PC-9 (cell line): ENCODE data around the gene CRYGB.

Experiments used
- EZH2 ChIP-seq: fragments of 200-600 bp; sonication (generic); IDR thresholded peaks from 2 replicates; pipeline ENCODE4 v1.8.0; 2017; ENCODE audit warnings: antibody characterized with exemption, low read depth
- TF ChIP-seq, protein P1 (sequence below): fragments of 200-600 bp; sonication (generic); conservative IDR thresholded peaks from 2 replicates; pipeline ENCODE4 v1.6.1; 2017; ENCODE audit warnings: mixed run types, antibody characterized with exemption, mild to moderate bottlenecking, moderate library complexity

DNA sequence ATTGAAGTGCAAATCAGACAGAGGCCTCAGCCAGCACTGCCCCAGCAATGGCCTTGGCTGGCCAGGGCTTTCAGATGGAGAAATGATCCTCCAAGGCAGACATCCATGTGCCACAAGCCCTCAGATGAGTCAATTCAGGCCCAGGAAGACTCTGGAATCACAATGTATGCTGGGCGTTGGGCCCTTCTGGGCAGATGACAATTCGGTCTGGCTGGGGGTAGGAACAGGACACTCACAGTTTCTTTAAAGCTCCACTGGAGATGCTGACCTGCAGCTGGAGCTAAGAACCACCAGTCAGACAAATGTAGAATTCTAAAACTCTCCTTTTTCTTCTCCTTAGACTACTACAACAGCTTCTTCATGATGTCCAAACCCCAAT is 9.3 kb downstream of the CRYGB start:
- TF ChIP-seq, protein P1, sequence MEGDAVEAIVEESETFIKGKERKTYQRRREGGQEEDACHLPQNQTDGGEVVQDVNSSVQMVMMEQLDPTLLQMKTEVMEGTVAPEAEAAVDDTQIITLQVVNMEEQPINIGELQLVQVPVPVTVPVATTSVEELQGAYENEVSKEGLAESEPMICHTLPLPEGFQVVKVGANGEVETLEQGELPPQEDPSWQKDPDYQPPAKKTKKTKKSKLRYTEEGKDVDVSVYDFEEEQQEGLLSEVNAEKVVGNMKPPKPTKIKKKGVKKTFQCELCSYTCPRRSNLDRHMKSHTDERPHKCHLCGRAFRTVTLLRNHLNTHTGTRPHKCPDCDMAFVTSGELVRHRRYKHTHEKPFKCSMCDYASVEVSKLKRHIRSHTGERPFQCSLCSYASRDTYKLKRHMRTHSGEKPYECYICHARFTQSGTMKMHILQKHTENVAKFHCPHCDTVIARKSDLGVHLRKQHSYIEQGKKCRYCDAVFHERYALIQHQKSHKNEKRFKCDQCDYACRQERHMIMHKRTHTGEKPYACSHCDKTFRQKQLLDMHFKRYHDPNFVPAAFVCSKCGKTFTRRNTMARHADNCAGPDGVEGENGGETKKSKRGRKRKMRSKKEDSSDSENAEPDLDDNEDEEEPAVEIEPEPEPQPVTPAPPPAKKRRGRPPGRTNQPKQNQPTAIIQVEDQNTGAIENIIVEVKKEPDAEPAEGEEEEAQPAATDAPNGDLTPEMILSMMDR, result no peak
- no peak for TF ChIP-seq EZH2
